CD8-positive, alpha-beta memory T cell (primary cell): Measurements from ENCODE around the gene GRIK4. TPM values are rescaled to one million over a fixed set of nuclear protein-coding genes. Genes with fewer than 3 reads are reported as not detected.

ENCODE experiments used
- CTCF ChIA-PET: fragments of 350-600 bp; sonication (Branson Sonifier 250); formaldehyde crosslinking; loops from one replicate; lab custom pipeline; 2021; ENCODE audit warnings: antibody characterized with exemption; lab: Charles Lee
- POLR2A ChIA-PET: fragments of 350-600 bp; sonication (Branson Sonifier 250); formaldehyde crosslinking; loops from one replicate; lab custom pipeline; 2021; ENCODE audit warnings: antibody characterized with exemption; lab: Charles Lee
- DNase-seq, 5 donors: peaks; one replicate each; pipeline versions ENCODE4 v3.0.0 to v3.0.0-alpha.2; 2020 to 2022; ENCODE audit warnings: mixed read lengths in 1 of 5
- H3K27ac ChIP-seq: one replicate; pipeline ENCODE4 v1.7.0; 2013; ENCODE audit warnings: low read depth, mild to moderate bottlenecking, low read length, moderate library complexity
- H3K27me3 ChIP-seq: 2 replicates; pipeline ENCODE4 v1.7.0; 2013; ENCODE audit warnings: low read length, mild to moderate bottlenecking; ENCODE audit not compliant: insufficient read depth, poor library complexity, severe bottlenecking
- H3K36me3 ChIP-seq: 2 replicates; pipeline ENCODE4 v1.7.0; 2013; ENCODE audit warnings: mild to moderate bottlenecking, low read length, moderate library complexity; ENCODE audit not compliant: insufficient read depth
- H3K4me1 ChIP-seq: 2 replicates; pipeline ENCODE4 v1.7.0; 2013; ENCODE audit warnings: mild to moderate bottlenecking, low read length, moderate library complexity; ENCODE audit not compliant: insufficient read depth
- H3K4me3 ChIP-seq: 2 replicates; pipeline ENCODE4 v1.7.0; 2013; ENCODE audit warnings: mild to moderate bottlenecking, low read length
- H3K9me3 ChIP-seq: 2 replicates; pipeline ENCODE4 v1.7.0; 2013; ENCODE audit warnings: mild to moderate bottlenecking, low read length
- H3K27ac Mint-ChIP-seq, 8 donors: one replicate each; pipeline ENCODE4 v1.8.0; 2020 to 2021; ENCODE audit warnings: mixed read lengths in 8 of 8, mild to moderate bottlenecking in 6 of 8, inconsistent platforms in 3 of 8, moderate library complexity in 3 of 8
- H3K27me3 Mint-ChIP-seq, 2 donors: one replicate each; pipeline ENCODE4 v1.8.0; 2020 to 2021; ENCODE audit warnings: mixed read lengths in 2 of 2, mild to moderate bottlenecking in 1 of 2, moderate library complexity in 1 of 2
- H3K36me3 Mint-ChIP-seq, 3 donors: one replicate each; pipeline ENCODE4 v1.8.0; 2020 to 2021; ENCODE audit warnings: mixed read lengths in 3 of 3, inconsistent platforms in 1 of 3, mild to moderate bottlenecking in 1 of 3
- H3K4me1 Mint-ChIP-seq, 3 donors: one replicate each; pipeline ENCODE4 v1.8.0; 2020 to 2021; ENCODE audit warnings: mixed read lengths in 3 of 3, inconsistent platforms in 1 of 3, mild to moderate bottlenecking in 1 of 3
- H3K4me3 Mint-ChIP-seq, 7 donors: one replicate each; pipeline ENCODE4 v1.8.0; 2020 to 2021; ENCODE audit warnings: mixed read lengths in 7 of 7, mild to moderate bottlenecking in 6 of 7, moderate library complexity in 4 of 7, inconsistent platforms in 2 of 7
- H3K9me3 Mint-ChIP-seq, 5 donors: one replicate each; pipeline ENCODE4 v1.8.0; 2020 to 2022; ENCODE audit warnings: mixed read lengths in 5 of 5, mild to moderate bottlenecking in 3 of 5, moderate library complexity in 2 of 5, inconsistent platforms in 1 of 5
- polyA plus RNA-seq: library from polyadenylated mRNA; unstranded; fragments of 300-500 nt; fragmentation: Illumina TruSeq; gene quantifications from one replicate; pipeline ENCODE4 v1.2.3, GENCODE V29; 2021
- total RNA-seq, 2 experiments: library from RNA; stranded (reverse); gene quantifications; one replicate each; pipeline ENCODE4 v1.2.3, GENCODE V29; 2021

GRIK4 gene
- total and polyA plus RNA-seq, 3 experiments from 2014 or later, result 0.07 TPM; not detected in 2

DNA sequence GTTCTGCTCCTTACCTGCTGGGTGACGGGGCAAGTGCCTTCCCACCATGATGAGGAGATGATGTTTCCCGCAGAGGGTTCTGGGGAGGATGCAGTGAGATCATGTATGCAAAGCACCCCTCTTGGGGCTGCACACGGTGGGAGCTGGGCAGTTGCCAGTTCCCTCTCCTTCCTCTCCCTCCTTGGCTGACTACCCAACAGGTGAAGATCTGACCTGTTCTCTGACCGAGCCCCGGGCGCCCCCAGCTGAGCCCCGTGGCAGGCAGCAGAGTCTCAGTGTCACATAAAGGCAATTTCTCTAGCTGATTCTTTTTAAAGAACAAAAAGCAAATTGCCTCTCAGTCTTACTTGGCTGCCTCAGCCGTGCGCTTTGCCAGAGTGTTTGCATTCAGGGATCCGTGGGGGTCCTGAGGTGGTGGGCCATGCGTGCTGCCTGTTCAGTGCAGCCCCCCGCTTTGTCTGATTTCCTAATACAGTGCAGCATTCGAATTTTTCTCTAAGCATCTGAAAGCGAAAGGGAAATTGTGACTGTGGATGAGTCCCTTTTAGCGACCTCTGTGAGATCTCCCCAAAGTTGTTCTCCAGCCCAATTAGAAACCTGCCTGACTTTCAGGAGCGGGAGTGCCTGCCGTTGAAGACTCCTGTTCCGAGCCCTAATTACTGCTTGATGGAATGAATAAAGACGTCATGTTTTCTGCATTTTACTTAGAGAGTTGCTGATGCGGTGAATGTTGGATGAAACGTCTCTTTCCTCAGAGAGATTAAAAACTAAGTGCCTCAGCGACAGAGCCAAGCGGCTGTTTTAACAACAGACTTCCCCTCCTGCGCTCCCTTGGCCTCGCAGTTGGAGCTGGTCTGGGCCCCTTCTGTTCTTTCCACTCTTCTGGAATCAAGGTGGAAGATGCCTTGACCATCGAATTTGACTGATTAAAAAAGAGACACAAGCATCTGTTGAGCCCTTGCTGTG lies 86.0 kb downstream of the GRIK4 start:
- no peaks in the 10 kb centered on the region for H3K36me3 Mint-ChIP-seq
- H3K27ac ChIP-seq, result no peak overlapping the region
- no peak overlapping the region for H3K27ac Mint-ChIP-seq
- DNase-seq, result no peak
- ChIA-PET CTCF (no interaction called here), POLR2A (no interaction called here)
- no peak overlapping the region for H3K4me3 ChIP-seq
- no peaks in the 10 kb centered on the region for H3K4me1 Mint-ChIP-seq
- no peak overlapping the region for H3K4me3 Mint-ChIP-seq
- peaks cover under 1 to 19% of the 10 kb centered on the region in 2 donors for H3K27me3 Mint-ChIP-seq
- no peaks in the 10 kb centered on the region for H3K4me1 ChIP-seq
- H3K9me3 Mint-ChIP-seq, result no peaks in the 10 kb centered on the region
- H3K27me3 ChIP-seq, result no peaks in the 10 kb centered on the region
- H3K9me3 ChIP-seq, result no peaks in the 10 kb centered on the region
- H3K36me3 ChIP-seq, result no peaks in the 10 kb centered on the region

DNA sequence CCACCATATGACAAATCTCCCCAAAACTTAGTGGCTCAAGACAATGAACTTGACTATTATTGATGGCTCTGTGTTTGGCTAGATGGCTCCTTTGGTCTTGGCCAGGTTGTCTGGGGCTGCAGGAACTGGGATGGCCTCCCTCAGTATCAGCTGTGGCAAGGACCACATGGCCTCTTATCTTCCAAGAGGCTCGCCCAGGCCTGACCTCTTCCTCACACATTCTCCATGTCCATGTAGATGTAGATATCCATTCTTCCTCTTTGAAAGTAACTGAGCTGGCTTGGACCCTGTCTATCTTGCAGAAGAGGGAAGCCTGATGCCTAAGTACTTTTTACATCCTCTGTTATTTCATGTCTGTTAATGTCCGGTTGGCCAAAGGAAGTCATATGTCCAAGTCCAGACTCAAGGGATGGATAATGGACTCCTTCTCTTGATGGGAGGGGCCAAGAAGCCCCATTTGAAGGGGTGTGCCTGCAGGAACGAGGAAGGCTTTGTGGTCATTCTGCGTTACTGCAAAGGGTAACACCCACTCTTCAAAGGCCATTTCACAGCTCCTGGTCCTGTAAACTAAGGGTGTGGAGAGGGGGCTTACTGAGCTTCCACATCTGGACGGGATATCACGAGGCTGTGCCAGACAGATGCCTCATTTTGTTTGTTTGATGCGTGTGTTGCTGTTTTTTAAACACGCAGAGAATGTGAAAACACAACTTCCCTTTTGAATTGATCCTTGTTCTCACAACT lies 87.1 kb downstream of the GRIK4 start:
- H3K9me3 ChIP-seq, result no peaks in the 10 kb centered on the region
- no peak overlapping the region for H3K27ac Mint-ChIP-seq
- ChIA-PET CTCF (no interaction called here), POLR2A (no interaction called here)
- no peaks in the 10 kb centered on the region for H3K36me3 Mint-ChIP-seq
- no peak overlapping the region for H3K4me3 ChIP-seq
- H3K9me3 Mint-ChIP-seq, result no peaks in the 10 kb centered on the region
- H3K27ac ChIP-seq, result no peak overlapping the region
- no peaks in the 10 kb centered on the region for H3K27me3 ChIP-seq
- H3K36me3 ChIP-seq, result no peaks in the 10 kb centered on the region
- H3K4me1 Mint-ChIP-seq, result no peaks in the 10 kb centered on the region
- no peak for DNase-seq
- H3K4me1 ChIP-seq, result no peaks in the 10 kb centered on the region
- peaks cover 4 to 11% of the 10 kb centered on the region in 2 donors for H3K27me3 Mint-ChIP-seq
- no peak overlapping the region for H3K4me3 Mint-ChIP-seq

DNA sequence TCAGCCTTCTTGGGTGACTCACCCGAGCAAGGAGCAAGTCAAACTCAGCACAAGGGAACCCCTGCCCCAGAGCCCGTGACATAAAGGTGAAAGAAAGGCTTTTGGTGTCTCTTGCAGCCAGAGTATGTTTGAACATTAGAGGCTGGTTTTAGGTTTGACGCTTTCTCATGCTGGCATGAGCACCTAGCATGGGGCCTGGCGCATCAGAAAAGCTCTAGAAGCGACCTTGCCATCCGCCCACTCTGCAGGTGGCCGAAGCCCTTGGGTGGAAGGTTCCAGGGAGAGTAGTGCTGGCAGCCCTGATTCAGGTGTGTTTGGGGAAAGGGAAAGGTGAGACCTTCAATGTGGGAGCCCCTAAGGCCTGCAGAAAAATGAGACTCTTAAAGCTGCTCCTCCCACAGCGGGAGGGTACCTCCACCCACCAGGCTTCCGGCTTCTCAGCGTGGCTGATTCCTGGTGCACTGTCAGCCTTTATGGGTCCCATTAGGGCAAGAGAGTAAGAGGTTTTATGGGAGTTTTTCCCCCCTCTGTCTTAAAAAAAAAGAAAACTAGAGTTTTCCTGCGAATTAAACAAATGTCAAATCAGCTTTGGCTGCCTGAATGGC lies 88.4 kb downstream of the GRIK4 start:
- no peak overlapping the region for H3K27ac ChIP-seq
- CTCF ChIA-PET, result no interaction called here
- no peak for DNase-seq

DNA sequence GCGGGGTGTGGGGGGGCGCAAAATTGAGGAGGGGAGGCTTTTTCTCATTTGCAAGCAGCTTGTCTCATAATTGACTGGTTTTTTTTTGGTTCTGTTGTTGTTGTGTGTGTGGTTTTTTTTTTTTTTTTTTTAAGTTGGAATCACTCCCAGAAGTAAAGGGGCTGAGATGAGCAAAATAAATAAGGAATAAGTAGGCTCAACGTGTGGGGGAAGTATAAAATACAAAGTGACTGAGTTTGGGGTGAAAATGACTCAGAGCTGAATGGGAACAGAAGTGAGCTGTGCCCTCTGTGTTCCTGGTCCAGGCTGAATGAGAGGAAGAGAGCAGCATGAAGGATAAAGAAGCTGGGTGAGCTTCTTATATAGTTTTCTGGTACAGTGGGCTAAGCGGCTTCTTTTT lies 90.0 kb downstream of the GRIK4 start:
- POLR2A ChIA-PET, result interaction anchor here (0.6 kb wide), 1 partner anchor 142 kb away, joined by 3 read pairs; no protein-coding TSS in a partner anchor
- Histone ChIP-seq H3K36me3 (no peaks in the 10 kb centered on the region), H3K9me3 (no peaks in the 10 kb centered on the region), H3K4me3 (no peak overlapping the region), H3K27ac (no peak overlapping the region), H3K27me3 (no peaks in the 10 kb centered on the region), H3K4me1 (no peaks in the 10 kb centered on the region)
- Mint-ChIP-seq H3K9me3 (no peaks in the 10 kb centered on the region), H3K27me3 (peaks cover 4% of the 10 kb centered on the region in 2 donors), H3K36me3 (no peaks in the 10 kb centered on the region), H3K4me1 (no peaks in the 10 kb centered on the region), H3K27ac (no peak overlapping the region), H3K4me3 (no peak overlapping the region)
- DNase-seq, result no peak
- CTCF ChIA-PET, result interaction anchor here (1.2 kb wide), 1 partner anchor 12 kb away, joined by 4 read pairs; no protein-coding TSS in a partner anchor

More for the DNA sequence above, 88.4 kb downstream of the GRIK4 start:
- POLR2A ChIA-PET, result no interaction called here
- Histone ChIP-seq H3K4me1 (no peaks in the 10 kb centered on the region), H3K27me3 (no peaks in the 10 kb centered on the region), H3K36me3 (no peaks in the 10 kb centered on the region), H3K4me3 (no peak overlapping the region), H3K9me3 (no peaks in the 10 kb centered on the region)
- Mint-ChIP-seq H3K36me3 (no peaks in the 10 kb centered on the region), H3K27ac (no peak overlapping the region), H3K9me3 (no peaks in the 10 kb centered on the region), H3K4me1 (no peaks in the 10 kb centered on the region), H3K27me3 (peaks cover 4 to 8% of the 10 kb centered on the region in 2 donors), H3K4me3 (no peak overlapping the region)

DNA sequence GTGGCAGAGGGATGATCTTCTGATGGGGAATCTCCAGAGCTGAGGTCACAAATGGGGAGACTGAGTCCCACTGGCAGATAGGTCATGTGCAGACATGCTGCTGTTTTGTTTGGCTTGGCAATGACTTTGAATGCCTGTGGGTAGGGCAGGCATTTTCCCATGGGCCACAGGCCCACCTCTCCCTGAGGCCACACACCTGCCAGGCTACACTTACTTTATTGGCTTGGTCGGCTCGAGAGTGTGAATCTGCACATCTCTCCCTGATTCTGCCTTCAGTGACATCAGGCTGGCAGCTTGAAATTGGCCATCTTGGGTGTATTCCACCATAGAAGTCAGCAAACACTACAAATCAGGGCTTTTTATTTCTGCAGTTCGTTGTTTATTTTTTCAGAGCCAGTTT lies 91.5 kb downstream of the GRIK4 start:
- H3K4me1 ChIP-seq, result no peaks in the 10 kb centered on the region
- no peaks in the 10 kb centered on the region for H3K27me3 ChIP-seq
- no peak overlapping the region for H3K27ac Mint-ChIP-seq
- H3K4me3 Mint-ChIP-seq, result no peak overlapping the region
- H3K9me3 ChIP-seq, result no peaks in the 10 kb centered on the region
- DNase-seq, result no peak
- H3K36me3 ChIP-seq, result no peaks in the 10 kb centered on the region
- H3K27ac ChIP-seq, result no peak overlapping the region
- peaks cover 3 to 7% of the 10 kb centered on the region in 2 donors for H3K27me3 Mint-ChIP-seq
- no peak overlapping the region for H3K4me3 ChIP-seq
- CTCF ChIA-PET, result no interaction called here
- no peaks in the 10 kb centered on the region for H3K36me3 Mint-ChIP-seq
- H3K4me1 Mint-ChIP-seq, result no peaks in the 10 kb centered on the region
- POLR2A ChIA-PET, result no interaction called here
- no peaks in the 10 kb centered on the region for H3K9me3 Mint-ChIP-seq

DNA sequence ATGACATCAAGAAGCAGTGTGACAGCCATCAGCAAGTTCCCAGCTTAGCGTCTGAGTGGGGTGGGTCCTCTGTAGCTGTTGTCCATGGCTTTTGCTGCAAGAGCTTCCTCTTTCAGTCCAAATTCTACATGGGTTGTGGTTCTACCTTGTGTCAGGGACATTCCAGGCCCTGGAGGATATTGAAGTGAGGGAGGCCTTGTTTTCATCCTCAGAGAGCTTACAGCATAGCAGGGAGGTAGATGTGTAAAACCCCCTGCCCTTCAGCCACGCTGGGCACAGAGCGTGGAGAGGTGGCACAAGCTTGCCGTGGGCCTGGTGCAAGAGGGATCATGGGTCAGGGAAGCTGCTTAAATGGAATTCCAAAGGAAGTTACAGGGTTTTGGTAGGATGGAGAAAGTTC lies 93.9 kb downstream of the GRIK4 start:
- no peak for DNase-seq
- POLR2A ChIA-PET, result no interaction called here
- Histone ChIP-seq H3K9me3 (no peaks in the 10 kb centered on the region), H3K36me3 (no peaks in the 10 kb centered on the region), H3K27ac (no peak overlapping the region), H3K27me3 (no peaks in the 10 kb centered on the region), H3K4me1 (no peaks in the 10 kb centered on the region), H3K4me3 (no peak overlapping the region)
- no peaks in the 10 kb centered on the region for H3K9me3 Mint-ChIP-seq
- CTCF ChIA-PET, result no interaction called here
- no peaks in the 10 kb centered on the region for H3K36me3 Mint-ChIP-seq
- no peaks in the 10 kb centered on the region for H3K4me1 Mint-ChIP-seq
- no peak overlapping the region for H3K27ac Mint-ChIP-seq
- no peak overlapping the region for H3K4me3 Mint-ChIP-seq
- peaks cover 0 to 7% of the 10 kb centered on the region in 2 donors for H3K27me3 Mint-ChIP-seq

DNA sequence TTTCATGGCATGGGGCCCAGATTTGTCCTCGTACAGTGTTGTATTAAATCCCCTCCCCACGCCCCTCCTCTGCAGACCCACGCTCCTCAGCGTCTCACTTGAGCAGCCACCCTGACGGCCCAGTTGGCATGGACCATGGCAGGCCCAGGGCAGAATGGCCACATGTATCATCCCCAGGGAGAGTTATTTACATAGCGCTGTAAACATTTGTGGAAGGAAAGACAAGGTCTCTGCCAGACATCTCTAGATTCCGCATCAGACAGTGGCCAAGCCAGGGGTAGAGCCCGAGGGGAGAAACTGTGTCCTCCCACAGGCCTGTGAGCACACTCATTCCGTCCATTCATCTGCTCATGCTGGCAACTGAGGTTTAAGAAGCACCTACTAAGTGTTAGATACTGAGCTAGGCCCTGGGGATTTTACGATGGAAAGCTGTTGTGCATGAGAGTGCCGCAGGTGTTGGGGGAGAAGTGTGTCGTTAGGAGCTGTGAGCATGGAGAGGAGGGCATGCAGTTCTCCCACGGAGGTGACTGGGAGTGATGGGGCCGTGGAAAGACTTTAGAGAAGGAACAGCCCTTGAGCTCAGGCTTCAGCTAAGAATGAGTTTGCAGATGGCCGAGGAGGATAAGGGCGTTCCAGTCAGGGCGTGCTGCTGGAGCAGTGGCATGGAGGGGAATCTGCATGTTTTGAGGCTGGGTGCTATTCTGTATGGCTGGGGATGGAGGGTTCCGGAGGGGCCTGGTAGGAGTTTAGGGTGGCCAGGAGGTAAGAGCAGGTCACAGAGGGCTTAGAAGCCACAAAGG lies 94.9 kb downstream of the GRIK4 start:
- H3K36me3 Mint-ChIP-seq, result no peaks in the 10 kb centered on the region
- Histone ChIP-seq H3K27ac (no peak overlapping the region), H3K9me3 (no peaks in the 10 kb centered on the region), H3K4me1 (no peaks in the 10 kb centered on the region), H3K27me3 (no peaks in the 10 kb centered on the region), H3K4me3 (no peak overlapping the region), H3K36me3 (no peaks in the 10 kb centered on the region)
- H3K27me3 Mint-ChIP-seq, result peaks cover 4 to 7% of the 10 kb centered on the region in 2 donors
- DNase-seq, result no peak
- no peaks in the 10 kb centered on the region for H3K9me3 Mint-ChIP-seq
- CTCF ChIA-PET, result no interaction called here
- POLR2A ChIA-PET, result no interaction called here
- H3K4me1 Mint-ChIP-seq, result no peaks in the 10 kb centered on the region
- H3K4me3 Mint-ChIP-seq, result no peak overlapping the region
- H3K27ac Mint-ChIP-seq, result no peak overlapping the region
